ENCODE results near the gene P4HA3.
A peak's percentile ranks its signal among the peaks of the same experiment; 100 is the strongest.

The P4HA3 gene

DNA sequence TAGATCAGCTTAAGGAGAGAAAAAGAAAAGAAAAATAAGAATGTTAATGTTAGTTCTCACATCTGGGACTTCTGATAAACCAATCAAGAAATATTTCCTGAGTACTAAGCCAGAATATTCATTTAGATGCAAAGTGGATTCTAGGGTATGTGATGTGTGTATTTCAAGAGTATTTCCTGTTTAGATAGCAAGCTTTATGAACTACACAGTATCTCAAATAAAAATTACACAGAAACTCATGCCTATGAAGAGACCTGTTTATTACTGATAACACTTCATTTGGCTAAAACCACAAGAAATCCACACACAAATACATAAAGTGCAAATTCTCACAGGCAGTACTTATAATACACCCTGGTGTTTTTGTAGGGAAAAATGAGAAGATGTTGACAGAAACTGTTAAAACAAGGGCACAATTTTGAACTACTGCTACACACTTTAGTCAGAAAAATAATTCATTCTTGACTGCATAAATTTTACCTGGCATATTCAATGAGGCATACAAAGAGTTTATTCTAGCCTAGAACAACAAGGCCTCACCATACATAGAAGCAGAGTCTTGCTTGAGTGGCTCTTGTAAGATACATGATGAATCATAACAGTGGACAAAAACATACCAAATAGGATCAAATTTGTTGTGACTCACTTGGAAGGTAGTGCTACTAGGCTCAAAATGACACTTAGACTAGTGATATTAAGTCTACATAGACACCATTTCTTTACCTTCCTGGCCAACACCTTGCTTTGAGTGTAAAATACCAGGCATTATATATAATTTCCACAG is 18.8 kb upstream of the P4HA3 start:
- no peak for FAIRE-seq
- DNase-seq (ENCODE audit: insufficient read length): no peak
- TF ChIP-seq POLR2AphosphoS5 (IDR thresholded peaks at IDR 0.05; ENCODE audit: low read depth, low read length): no peak
- no peak for TF ChIP-seq POLR2A (IDR thresholded peaks at IDR 0.05; ENCODE audit: low read depth, low read length)
- no peak for TF ChIP-seq TAF1 (IDR thresholded peaks at IDR 0.05; ENCODE audit: borderline replicate concordance, low read depth, low read length)

GRCh38 chr11:74327076-74327475 is 15.6 kb upstream of the P4HA3 start:
- TF ChIP-seq POLR2A (IDR thresholded peaks at IDR 0.05; ENCODE audit: low read depth, low read length) (no peak), TAF1 (IDR thresholded peaks at IDR 0.05; ENCODE audit: borderline replicate concordance, low read depth, low read length) (no peak), POLR2AphosphoS5 (IDR thresholded peaks at IDR 0.05; ENCODE audit: low read depth, low read length) (no peak)
- FAIRE-seq (no peak), DNase-seq (ENCODE audit: insufficient read length) (no peak)

DNA sequence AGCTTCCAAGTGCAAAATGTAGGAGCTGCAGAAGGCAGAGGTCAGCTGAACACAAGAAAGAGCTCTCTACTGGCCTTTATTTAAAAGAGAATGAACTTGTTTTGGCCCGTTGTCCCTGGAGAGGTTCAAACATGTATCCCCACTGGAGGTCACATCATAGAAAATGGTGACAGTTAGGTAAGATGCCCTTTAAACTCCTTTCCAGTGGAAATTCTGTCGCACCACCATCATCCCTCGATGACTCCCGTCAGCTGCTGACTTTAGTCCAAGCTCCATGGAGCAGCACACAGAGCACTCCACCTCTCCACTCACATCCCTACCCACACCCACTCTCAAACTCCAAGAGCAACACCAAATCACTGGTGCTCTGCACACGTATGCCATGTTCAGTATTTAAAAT is 15.2 kb upstream of the P4HA3 start:
- FAIRE-seq (no peak), DNase-seq (ENCODE audit: insufficient read length) (no peak)
- TF ChIP-seq POLR2A (IDR thresholded peaks at IDR 0.05; ENCODE audit: low read depth, low read length) (no peak), TAF1 (IDR thresholded peaks at IDR 0.05; ENCODE audit: borderline replicate concordance, low read depth, low read length) (no peak), POLR2AphosphoS5 (IDR thresholded peaks at IDR 0.05; ENCODE audit: low read depth, low read length) (no peak)

- no peak for DNase-seq (ENCODE audit: insufficient read length)
- TF ChIP-seq TAF1 (IDR thresholded peaks at IDR 0.05; ENCODE audit: borderline replicate concordance, low read depth, low read length) (no peak), POLR2A (IDR thresholded peaks at IDR 0.05; ENCODE audit: low read depth, low read length) (no peak)
Measured at GRCh38 chr11:74325649-74326645, 14.5 kb upstream of the P4HA3 start.

GRCh38 chr11:74322667-74323066 is 11.2 kb upstream of the P4HA3 start:
- TF ChIP-seq POLR2A (IDR thresholded peaks at IDR 0.05; ENCODE audit: low read depth, low read length) (no peak), POLR2AphosphoS5 (IDR thresholded peaks at IDR 0.05; ENCODE audit: low read depth, low read length) (no peak), TAF1 (IDR thresholded peaks at IDR 0.05; ENCODE audit: borderline replicate concordance, low read depth, low read length) (no peak)
- FAIRE-seq (no peak), DNase-seq (ENCODE audit: insufficient read length) (no peak)

More at GRCh38 chr11:74325649-74326645, 14.5 kb upstream of the P4HA3 start:
- FAIRE-seq: no peak

GRCh38 chr11:74321487-74322188 is 10.2 kb upstream of the P4HA3 start:
- DNase-seq (ENCODE audit: insufficient read length) (no peak), FAIRE-seq (peak; percentile 76)
- TF ChIP-seq POLR2A (IDR thresholded peaks at IDR 0.05; ENCODE audit: low read depth, low read length) (no peak), POLR2AphosphoS5 (IDR thresholded peaks at IDR 0.05; ENCODE audit: low read depth, low read length) (no peak), TAF1 (IDR thresholded peaks at IDR 0.05; ENCODE audit: borderline replicate concordance, low read depth, low read length) (no peak)

DNA sequence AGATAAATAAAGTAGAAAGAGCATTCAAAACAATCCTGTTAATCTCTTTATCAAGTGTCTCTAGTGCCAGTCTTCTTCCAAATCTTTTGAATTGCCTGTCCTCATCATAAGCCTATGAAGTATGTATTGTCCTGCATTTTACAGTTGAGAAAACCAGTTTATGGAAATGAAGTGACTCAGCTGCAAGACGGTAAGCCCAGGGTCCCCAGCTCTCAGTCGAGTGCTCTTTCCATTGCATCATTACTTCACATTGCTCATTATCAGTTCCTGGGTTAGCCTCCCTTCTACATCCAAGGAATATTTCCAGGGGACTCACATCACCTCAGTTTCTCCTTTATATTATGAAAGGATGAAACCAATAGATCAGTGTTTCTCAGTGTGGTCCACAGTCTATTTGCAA is 9.1 kb upstream of the P4HA3 start:
- TF ChIP-seq POLR2A (IDR thresholded peaks at IDR 0.05; ENCODE audit: low read depth, low read length): no peak
- FAIRE-seq (no peak), DNase-seq (ENCODE audit: insufficient read length) (no peak)

GRCh38 chr11:74319139-74319816 is 7.8 kb upstream of the P4HA3 start:
- no peak for TF ChIP-seq POLR2AphosphoS5 (IDR thresholded peaks at IDR 0.05; ENCODE audit: low read depth, low read length)
- TF ChIP-seq POLR2A (IDR thresholded peaks at IDR 0.05; ENCODE audit: low read depth, low read length): no peak
- no peak for TF ChIP-seq TAF1 (IDR thresholded peaks at IDR 0.05; ENCODE audit: borderline replicate concordance, low read depth, low read length)
- no peak for DNase-seq (ENCODE audit: insufficient read length)
- no peak for FAIRE-seq

GRCh38 chr11:74318241-74318932 is 6.9 kb upstream of the P4HA3 start:
- no peak for FAIRE-seq
- TF ChIP-seq POLR2AphosphoS5 (IDR thresholded peaks at IDR 0.05; ENCODE audit: low read depth, low read length) (no peak), TAF1 (IDR thresholded peaks at IDR 0.05; ENCODE audit: borderline replicate concordance, low read depth, low read length) (no peak), POLR2A (IDR thresholded peaks at IDR 0.05; ENCODE audit: low read depth, low read length) (no peak)
- DNase-seq (ENCODE audit: insufficient read length): no peak

GRCh38 chr11:74316772-74317505 is 5.5 kb upstream of the P4HA3 start:
- no peak for DNase-seq (ENCODE audit: insufficient read length)
- TF ChIP-seq TAF1 (IDR thresholded peaks at IDR 0.05; ENCODE audit: borderline replicate concordance, low read depth, low read length): no peak
- TF ChIP-seq POLR2A (IDR thresholded peaks at IDR 0.05; ENCODE audit: low read depth, low read length): no peak
- no peak for TF ChIP-seq POLR2AphosphoS5 (IDR thresholded peaks at IDR 0.05; ENCODE audit: low read depth, low read length)
- no peak for FAIRE-seq
